DND-41 (cell line): ENCODE data around the gene TRPM3.

Source experiments
- ATAC-seq: fragments of 200-7000 bp; cut with Tn5 transposase; 3 replicates; pipeline ENCODE4 v1.9.1; 2021; ENCODE audit warnings: low read depth; ENCODE audit not compliant: insufficient read depth
- DNase-seq: peaks from one replicate; pipeline ENCODE4 v3.0.0-alpha.2; 2020
- H2AFZ ChIP-seq: 2 replicates; pipeline ENCODE4 v1.6.0; 2012; ENCODE audit warnings: low read depth, low read length
- H3K27ac ChIP-seq: 2 replicates; pipeline ENCODE4 v1.5.1; 2012; ENCODE audit warnings: low read length, inconsistent platforms
- H3K27me3 ChIP-seq: fragments of 200-600 bp; sonication (generic); 2 replicates; pipeline ENCODE4 v1.6.0; 2012; ENCODE audit warnings: low read length, mild to moderate bottlenecking, inconsistent platforms; ENCODE audit not compliant: insufficient read depth, poor library complexity
- H3K36me3 ChIP-seq: 2 replicates; pipeline ENCODE4 v1.5.1; 2012; ENCODE audit warnings: low read length, inconsistent platforms; ENCODE audit not compliant: insufficient read depth
- H3K4me1 ChIP-seq: 2 replicates; pipeline ENCODE4 v1.5.1; 2012; ENCODE audit warnings: mild to moderate bottlenecking, low read length; ENCODE audit not compliant: insufficient read depth
- H3K4me2 ChIP-seq: 2 replicates; pipeline ENCODE4 v1.6.0; 2012; ENCODE audit warnings: mild to moderate bottlenecking, moderate library complexity, low read length, inconsistent platforms; ENCODE audit not compliant: insufficient read depth
- H3K4me3 ChIP-seq, 2 experiments: fragments of 200-600 bp in 1 of 2; shearing (Covaris generic) in 1 of 2; 2 replicates each; pipeline ENCODE4 v1.5.1; 2012 to 2016; ENCODE audit warnings: inconsistent platforms in 2 of 2, low read length in 2 of 2, mild to moderate bottlenecking in 2 of 2, low read depth in 1 of 2, moderate library complexity in 1 of 2
- H3K79me2 ChIP-seq: 2 replicates; pipeline ENCODE4 v1.6.0; 2012; ENCODE audit warnings: low read length, inconsistent platforms; ENCODE audit not compliant: insufficient read depth
- H3K9ac ChIP-seq: 2 replicates; pipeline ENCODE4 v1.6.0; 2012; ENCODE audit warnings: low read depth, mild to moderate bottlenecking, inconsistent platforms, low read length, moderate library complexity
- H3K9me3 ChIP-seq: 2 replicates; pipeline ENCODE4 v1.5.1; 2012; ENCODE audit warnings: low read length, moderate library complexity, mild to moderate bottlenecking, inconsistent platforms; ENCODE audit not compliant: insufficient read depth, severe bottlenecking
- H4K20me1 ChIP-seq: 2 replicates; pipeline ENCODE4 v1.6.0; 2012; ENCODE audit warnings: low read length; ENCODE audit not compliant: insufficient read depth
- EZH2 ChIP-seq: IDR thresholded peaks from 3 replicates; pipeline ENCODE4 v1.6.1; 2012; ENCODE audit warnings: borderline replicate concordance, low read depth, mild to moderate bottlenecking, moderate library complexity, low read length, inconsistent platforms; ENCODE audit not compliant: severe bottlenecking
- TF ChIP-seq, protein P1 (sequence below): IDR thresholded peaks from 2 replicates; pipeline ENCODE4 v1.5.1; 2012; ENCODE audit warnings: borderline replicate concordance, low read length, moderate library complexity, mild to moderate bottlenecking; ENCODE audit not compliant: poor library complexity, severe bottlenecking; ENCODE audit errors: extremely low read depth

The TRPM3 gene

DNA sequence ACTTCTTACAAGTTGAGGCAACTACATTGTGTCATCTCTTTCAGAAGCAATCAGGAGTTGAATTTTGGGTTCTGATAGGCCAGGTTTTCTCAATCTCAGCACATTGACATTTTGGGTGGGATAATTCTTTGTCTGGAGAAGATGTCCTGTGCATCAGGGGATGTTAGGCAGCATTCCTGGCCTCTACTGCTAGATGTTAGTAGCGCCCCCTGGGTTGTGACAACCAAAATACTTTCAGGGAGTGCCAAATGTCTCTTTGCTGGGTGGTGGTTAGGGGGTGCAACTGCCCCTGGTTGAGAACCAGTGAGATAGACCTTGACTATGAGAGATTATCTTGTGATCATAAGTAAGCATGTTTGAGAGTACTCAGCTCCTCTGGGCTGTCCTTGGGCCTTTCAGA lies 542.7 kb downstream of the TRPM3 start:
- no peak overlapping the region for H2AFZ ChIP-seq
- no peak overlapping the region for H3K9ac ChIP-seq
- ATAC-seq (no peak), DNase-seq (no peak)
- H3K36me3 ChIP-seq = no peaks in the 10 kb centered on the region
- no peak overlapping the region for H3K27ac ChIP-seq
- no peaks in the 10 kb centered on the region for H3K4me1 ChIP-seq
- TF ChIP-seq, protein P1, sequence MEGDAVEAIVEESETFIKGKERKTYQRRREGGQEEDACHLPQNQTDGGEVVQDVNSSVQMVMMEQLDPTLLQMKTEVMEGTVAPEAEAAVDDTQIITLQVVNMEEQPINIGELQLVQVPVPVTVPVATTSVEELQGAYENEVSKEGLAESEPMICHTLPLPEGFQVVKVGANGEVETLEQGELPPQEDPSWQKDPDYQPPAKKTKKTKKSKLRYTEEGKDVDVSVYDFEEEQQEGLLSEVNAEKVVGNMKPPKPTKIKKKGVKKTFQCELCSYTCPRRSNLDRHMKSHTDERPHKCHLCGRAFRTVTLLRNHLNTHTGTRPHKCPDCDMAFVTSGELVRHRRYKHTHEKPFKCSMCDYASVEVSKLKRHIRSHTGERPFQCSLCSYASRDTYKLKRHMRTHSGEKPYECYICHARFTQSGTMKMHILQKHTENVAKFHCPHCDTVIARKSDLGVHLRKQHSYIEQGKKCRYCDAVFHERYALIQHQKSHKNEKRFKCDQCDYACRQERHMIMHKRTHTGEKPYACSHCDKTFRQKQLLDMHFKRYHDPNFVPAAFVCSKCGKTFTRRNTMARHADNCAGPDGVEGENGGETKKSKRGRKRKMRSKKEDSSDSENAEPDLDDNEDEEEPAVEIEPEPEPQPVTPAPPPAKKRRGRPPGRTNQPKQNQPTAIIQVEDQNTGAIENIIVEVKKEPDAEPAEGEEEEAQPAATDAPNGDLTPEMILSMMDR = peak; percentile 11
- TF ChIP-seq EZH2 = no peak
- H3K79me2 ChIP-seq = no peaks in the 10 kb centered on the region
- H3K4me3 ChIP-seq = no peak overlapping the region
- peaks cover 6% of the 10 kb centered on the region for H3K27me3 ChIP-seq
- H3K4me2 ChIP-seq = no peak overlapping the region
- H3K9me3 ChIP-seq = no peaks in the 10 kb centered on the region
- H4K20me1 ChIP-seq = no peaks in the 10 kb centered on the region

DNA sequence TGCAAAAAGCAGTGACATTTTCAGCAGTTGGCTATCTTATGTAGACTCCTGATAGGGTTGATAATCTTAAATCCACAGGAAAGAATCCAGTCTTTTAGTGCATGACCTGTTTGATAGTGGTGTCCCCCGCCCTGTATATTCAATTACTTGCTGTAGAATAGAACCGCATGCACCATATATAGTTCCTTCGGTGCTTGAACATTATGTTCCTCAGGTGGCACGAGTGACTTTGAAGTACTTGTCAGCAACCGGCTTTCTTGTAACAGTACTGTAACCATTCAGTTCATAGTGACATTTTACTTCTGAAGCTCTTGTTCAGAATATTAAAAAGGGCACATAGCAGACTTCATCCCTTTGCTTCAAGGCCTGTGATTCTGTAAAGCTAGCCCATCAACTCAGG lies 543.8 kb downstream of the TRPM3 start:
- Histone ChIP-seq H3K27me3 (peaks cover 6% of the 10 kb centered on the region), H3K79me2 (no peaks in the 10 kb centered on the region), H3K36me3 (no peaks in the 10 kb centered on the region), H3K9me3 (no peaks in the 10 kb centered on the region), H4K20me1 (no peaks in the 10 kb centered on the region), H3K9ac (no peak overlapping the region), H3K4me3 (no peak overlapping the region), H3K27ac (no peak overlapping the region), H3K4me2 (no peak overlapping the region), H2AFZ (no peak overlapping the region), H3K4me1 (no peaks in the 10 kb centered on the region)
- TF ChIP-seq, protein P1 = no peak
- TF ChIP-seq EZH2 = no peak
- no peak for ATAC-seq
- DNase-seq = no peak

DNA sequence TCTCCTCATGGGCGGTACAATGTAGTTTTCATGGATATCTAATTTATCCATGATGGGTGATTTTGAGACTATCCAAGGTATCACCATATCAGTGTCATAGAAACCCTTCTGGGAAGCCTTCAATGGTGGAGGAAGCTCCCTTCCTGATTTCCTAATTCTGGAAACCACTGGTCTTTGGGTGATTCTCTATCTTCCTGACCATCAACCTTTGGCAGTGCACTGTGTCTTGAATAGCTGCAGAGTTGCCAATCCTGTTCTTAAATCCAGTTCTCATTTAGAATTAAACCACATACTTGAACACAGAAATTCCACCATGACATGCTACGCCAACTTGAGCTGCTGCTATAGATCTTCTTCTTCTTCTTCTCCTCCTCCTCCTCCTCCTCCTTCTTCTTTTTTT lies 545.3 kb downstream of the TRPM3 start:
- H3K9me3 ChIP-seq = no peaks in the 10 kb centered on the region
- no peak for ATAC-seq
- H4K20me1 ChIP-seq = no peaks in the 10 kb centered on the region
- H3K4me1 ChIP-seq = no peaks in the 10 kb centered on the region
- H3K4me2 ChIP-seq = no peak overlapping the region
- no peaks in the 10 kb centered on the region for H3K79me2 ChIP-seq
- no peak overlapping the region for H3K9ac ChIP-seq
- TF ChIP-seq EZH2 = no peak
- TF ChIP-seq, protein P1 = no peak
- peaks cover 6% of the 10 kb centered on the region for H3K27me3 ChIP-seq
- no peak overlapping the region for H3K4me3 ChIP-seq
- H2AFZ ChIP-seq = no peak overlapping the region
- no peak overlapping the region for H3K27ac ChIP-seq
- H3K36me3 ChIP-seq = no peaks in the 10 kb centered on the region
- no peak for DNase-seq
